Uterus (tissue), 2 donors: ENCODE measurements around the gene KNSTRN.

Experiments used
- POLR2A ChIP-seq, 2 donors: fragments of 450-650 bp; IDR thresholded peaks; one replicate each; pipeline ENCODE4 v1.6.1; 2016; ENCODE audit warnings: antibody characterized with exemption in 2 of 2, mild to moderate bottlenecking in 1 of 2, moderate library complexity in 1 of 2
- TF ChIP-seq, protein P1 (sequence below), 4 experiments: fragments of 200-600 bp in 2 of 4; fragments of 450-650 bp in 2 of 4; sonication (generic) in 2 of 4; IDR thresholded peaks; one replicate each; pipeline ENCODE4 v1.5.1; 2016 to 2019; ENCODE audit warnings: antibody characterized with exemption in 4 of 4, mild to moderate bottlenecking in 2 of 4, moderate library complexity in 1 of 4

GRCh38 chr15:40435710-40436089 lies 53.2 kb downstream of the KNSTRN start:
- TF ChIP-seq, protein P1, sequence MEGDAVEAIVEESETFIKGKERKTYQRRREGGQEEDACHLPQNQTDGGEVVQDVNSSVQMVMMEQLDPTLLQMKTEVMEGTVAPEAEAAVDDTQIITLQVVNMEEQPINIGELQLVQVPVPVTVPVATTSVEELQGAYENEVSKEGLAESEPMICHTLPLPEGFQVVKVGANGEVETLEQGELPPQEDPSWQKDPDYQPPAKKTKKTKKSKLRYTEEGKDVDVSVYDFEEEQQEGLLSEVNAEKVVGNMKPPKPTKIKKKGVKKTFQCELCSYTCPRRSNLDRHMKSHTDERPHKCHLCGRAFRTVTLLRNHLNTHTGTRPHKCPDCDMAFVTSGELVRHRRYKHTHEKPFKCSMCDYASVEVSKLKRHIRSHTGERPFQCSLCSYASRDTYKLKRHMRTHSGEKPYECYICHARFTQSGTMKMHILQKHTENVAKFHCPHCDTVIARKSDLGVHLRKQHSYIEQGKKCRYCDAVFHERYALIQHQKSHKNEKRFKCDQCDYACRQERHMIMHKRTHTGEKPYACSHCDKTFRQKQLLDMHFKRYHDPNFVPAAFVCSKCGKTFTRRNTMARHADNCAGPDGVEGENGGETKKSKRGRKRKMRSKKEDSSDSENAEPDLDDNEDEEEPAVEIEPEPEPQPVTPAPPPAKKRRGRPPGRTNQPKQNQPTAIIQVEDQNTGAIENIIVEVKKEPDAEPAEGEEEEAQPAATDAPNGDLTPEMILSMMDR (IDR thresholded peaks at IDR 0.05) = no peak
- no peak for TF ChIP-seq POLR2A (IDR thresholded peaks at IDR 0.05)
